DLD1 (cell line): ENCODE measurements around the gene ORMDL3.
"Not testable (repeated sequence)": the region's sequence is repeated elsewhere in the genome, so short reads cannot be mapped to it uniquely, and the experiment has no call there.

Experiments
- in situ Hi-C: cut with HindIII; loops from 2 replicates; pipeline ENCODE4 v1.10.0; 2017; ENCODE audit warnings: low sequenced_read_pairs

Gene ORMDL3

GRCh38 chr17:39925282-39926134 is 1.9 kb downstream of the ORMDL3 start:
- in situ Hi-C loops = no loop called here

GRCh38 chr17:39924691-39925055 is 2.7 kb downstream of the ORMDL3 start:
- in situ Hi-C loops = no loop called here

GRCh38 chr17:39923836-39924690 is 3.3 kb downstream of the ORMDL3 start:
- in situ Hi-C loops = no loop called here

- in situ Hi-C loops = no loop called here
These were observed 4.2 kb downstream of the ORMDL3 start for GRCh38 chr17:39923230-39923629.

GRCh38 chr17:39922006-39922405 is 5.4 kb downstream of the ORMDL3 start:
- in situ Hi-C loops = no loop called here

GRCh38 chr17:39921323-39921722 is 6.1 kb downstream of the ORMDL3 start:
- in situ Hi-C loops = no loop called here

- in situ Hi-C loops = no loop called here
These were observed 6.9 kb downstream of the ORMDL3 start for GRCh38 chr17:39920218-39921210.

DNA sequence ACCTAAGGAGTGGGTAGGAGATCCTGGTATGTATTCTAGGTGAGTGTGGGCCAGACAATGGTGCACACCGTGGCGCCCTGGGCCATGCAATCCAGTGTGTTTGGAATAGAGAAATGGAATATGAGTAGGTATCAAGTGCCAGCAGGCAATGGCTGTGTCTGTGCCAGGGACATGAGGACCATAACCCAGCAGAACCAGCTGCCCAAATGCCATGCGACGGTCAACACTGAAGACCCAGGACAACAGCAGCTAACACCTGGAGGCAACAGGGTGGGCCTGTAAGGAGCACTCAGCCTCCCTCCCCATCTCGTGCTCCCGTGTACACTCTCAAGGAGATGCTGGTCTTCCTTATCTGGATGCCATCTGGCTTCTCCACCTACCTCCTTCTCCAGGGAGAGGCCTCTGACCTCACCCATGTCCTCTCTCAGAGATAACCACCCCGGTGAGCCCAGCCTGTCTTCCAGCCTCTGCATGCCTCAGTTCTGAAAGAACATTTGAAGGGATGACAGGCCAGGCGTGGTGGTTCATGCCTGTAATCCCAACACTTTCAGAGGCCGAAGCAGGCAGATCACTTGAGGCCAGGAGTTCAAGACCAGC is 8.2 kb downstream of the ORMDL3 start:
- in situ Hi-C loops = no loop called here

DNA sequence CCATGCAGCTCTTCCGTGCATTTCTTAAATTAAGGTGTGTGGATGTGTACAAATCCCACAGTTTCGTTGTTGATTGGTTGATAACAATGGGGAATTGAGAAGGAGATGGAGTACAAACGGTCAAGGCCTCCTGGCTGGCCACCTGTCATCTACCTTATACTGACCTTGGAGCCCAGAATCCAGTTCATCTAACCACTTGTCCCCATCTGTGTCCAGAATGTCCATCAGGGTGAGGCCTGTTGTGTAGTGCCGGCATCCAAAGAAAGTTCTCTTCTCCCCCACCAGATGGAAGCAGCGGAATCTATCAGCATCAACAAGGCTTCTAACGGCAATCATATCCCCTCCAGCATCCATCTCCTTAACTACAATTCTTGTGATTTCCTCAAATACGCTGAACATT is 10.5 kb downstream of the ORMDL3 start:
- in situ Hi-C loops = no loop called here

- in situ Hi-C loops = no loop called here
These were observed 11.8 kb downstream of the ORMDL3 start for GRCh38 chr17:39915559-39915958.

GRCh38 chr17:39913989-39914388 is 13.4 kb downstream of the ORMDL3 start:
- in situ Hi-C loops = no loop called here

DNA sequence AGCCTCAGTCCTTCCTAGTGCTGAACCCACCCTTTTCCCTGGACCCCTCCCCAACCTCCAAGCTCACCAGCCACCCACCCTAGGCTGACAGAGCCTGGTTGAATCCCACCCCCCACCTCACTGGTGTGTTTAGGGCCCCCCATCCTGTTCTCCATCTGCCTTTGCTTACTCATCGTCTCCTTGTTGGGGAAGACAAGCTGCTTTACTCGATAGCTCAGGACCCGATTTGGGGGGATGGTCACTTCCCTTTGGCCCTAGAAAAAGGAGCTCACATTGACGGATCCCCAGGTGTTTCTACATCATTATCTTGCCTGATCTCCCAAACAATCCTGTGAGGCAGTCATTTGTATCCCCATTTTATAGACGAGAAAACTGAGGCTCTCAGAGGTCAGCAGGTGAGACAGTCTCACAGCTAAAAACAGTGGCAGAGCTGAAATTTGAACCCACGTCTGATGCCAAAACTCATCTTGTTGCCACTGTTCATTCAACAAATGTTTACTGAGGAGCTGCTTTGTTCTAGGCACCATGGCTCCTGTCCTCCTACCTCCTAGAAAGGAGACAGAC is 18.5 kb downstream of the ORMDL3 start:
- in situ Hi-C loops = no loop called here

GRCh38 chr17:39904990-39905288 is 22.5 kb downstream of the ORMDL3 start:
- in situ Hi-C loops = no loop called here

GRCh38 chr17:39903158-39903884 is 24.1 kb downstream of the ORMDL3 start:
- in situ Hi-C loops = no loop called here

DNA sequence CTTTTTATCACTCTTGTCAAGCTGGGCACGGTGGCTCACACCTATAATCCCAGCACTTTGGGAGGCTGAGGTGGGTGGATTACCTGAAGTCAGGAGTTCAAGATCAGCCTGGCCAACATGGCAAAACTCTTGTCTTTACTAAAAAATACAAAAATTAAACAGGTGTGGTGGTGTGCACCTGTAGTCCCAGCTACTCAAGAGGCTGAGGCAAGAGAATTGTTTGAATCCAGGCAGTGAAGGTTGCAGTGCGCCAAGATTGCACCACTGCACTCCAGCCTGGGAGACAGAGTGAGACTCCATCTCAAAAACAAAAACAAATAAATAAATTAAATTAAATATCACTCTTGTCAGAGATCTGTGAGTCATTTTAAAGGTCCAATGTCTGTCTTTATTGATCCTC is 25.4 kb downstream of the ORMDL3 start:
- in situ Hi-C loops = not testable (repeated sequence)

DNA sequence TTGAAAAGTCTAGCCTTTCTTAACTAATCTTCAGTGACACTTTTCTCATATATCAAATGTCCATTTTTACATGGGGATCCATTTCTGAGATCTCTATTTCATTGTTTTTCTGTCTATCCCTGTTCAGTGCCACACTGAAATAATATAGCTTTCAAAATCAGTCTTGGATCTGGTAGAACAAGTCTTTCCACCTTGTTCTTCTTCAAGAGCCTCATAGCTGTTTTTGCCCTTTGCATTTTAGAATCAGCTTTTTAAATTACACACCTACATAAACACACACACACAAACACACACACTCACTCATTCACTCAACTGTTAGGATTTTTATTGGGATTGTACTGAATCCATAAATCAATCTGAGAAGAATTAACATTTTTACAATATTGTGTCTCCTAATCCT is 28.2 kb downstream of the ORMDL3 start:
- in situ Hi-C loops = no loop called here

DNA sequence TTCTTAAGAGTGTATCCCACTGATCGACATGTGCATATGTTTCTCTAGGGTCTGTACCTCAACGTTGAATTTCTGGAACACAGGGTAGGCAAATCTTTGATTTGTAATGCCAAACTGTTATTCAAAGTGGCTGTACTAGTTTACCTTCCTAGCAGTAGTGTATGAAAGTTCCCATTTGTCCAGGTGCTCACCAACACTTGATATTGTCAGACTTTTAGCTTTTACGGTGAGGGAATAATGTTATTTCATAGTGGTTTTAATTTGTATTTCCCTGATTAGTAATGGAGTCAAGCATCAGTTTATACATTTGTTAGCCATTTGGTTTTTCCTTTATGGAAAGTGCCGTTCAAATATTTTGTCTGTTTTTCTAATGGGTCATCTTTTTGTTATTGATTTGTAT is 29.3 kb downstream of the ORMDL3 start:
- in situ Hi-C loops = no loop called here

DNA sequence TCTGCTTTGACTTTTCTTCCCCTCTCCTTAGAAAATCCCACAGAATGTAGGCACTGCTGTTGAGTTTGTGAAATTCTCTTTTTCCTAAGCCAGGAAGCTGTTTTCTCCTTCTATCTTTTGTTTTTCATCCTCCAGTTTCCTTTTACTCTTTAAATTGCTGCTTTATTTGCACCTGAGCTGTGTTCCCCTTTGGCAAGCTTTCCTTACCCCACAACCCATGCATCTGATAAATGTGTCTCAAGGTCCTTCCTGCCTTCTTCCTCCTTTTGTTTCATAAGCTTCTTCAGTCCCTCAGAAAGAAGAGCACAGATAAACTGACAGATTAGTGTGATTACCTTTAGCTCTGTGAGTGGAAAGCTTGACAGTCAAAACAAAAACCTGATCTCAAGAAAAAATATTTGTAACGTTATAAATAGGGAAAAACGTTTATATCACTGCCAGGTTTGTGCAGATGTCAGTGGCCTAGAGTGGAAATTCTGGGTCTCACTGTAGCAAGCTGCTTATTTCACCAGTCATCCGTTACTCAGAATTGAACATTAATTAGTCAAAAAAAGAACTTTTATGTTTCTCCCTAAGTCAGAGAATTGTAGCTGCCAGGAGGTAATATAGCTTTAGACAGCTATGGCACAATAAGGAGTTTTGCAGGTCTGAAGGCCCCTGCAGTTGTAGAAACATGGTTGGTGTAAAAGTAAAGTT is 32.6 kb downstream of the ORMDL3 start:
- in situ Hi-C loops = no loop called here

GRCh38 chr17:39889200-39889599 is 38.2 kb downstream of the ORMDL3 start:
- in situ Hi-C loops = no loop called here
